DOHH2 (cell line): ENCODE data around the gene RHO.

Source experiments
- CTCF ChIP-seq: fragments of 200-600 bp; sonication (generic); IDR thresholded peaks from one replicate; pipeline ENCODE4 v1.5.1; 2014; ENCODE audit warnings: antibody characterized with exemption, mild to moderate bottlenecking, low read depth, low read length; ENCODE audit not compliant: poor library complexity, severe bottlenecking
- EZH2phosphoT487 ChIP-seq: fragments of 200-600 bp; sonication (generic); IDR thresholded peaks from 2 replicates; pipeline ENCODE4 v1.6.1; 2017; ENCODE audit warnings: borderline replicate concordance, mild to moderate bottlenecking, antibody characterized with exemption, low read length, moderate library complexity, mixed read lengths

DNA sequence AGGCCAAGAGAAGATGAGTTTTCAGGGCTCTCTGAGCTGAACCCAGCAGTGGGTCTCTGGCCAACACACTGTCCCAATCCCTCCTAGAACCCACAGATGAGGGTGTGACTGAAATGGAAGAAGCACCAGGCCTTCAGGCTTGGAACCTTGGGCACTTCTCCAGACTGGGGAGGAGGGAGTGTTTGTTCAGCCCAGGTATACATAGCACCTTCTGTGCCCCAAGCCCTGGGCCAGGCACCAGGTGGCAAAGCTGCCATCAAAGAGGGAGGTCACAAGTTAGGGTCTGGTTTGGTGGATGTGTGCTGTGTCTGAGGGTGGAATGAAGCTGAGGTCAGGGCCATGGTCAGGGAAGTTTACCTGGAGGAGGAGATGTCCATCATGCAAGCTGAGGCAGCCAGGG lies 15.8 kb upstream of the RHO start:
- no peak for TF ChIP-seq CTCF
- TF ChIP-seq EZH2phosphoT487: no peak
